HCT116 (cell line): ENCODE measurements around the gene SRP9. TPM values are rescaled to one million over a fixed set of nuclear protein-coding genes. Genes with fewer than 3 reads are reported as not detected.

ENCODE experiments used
- ATAC-seq: fragments of 200-7000 bp; cut with Tn5 transposase; 2 replicates; pipeline ENCODE4 v1.9.1; 2020; ENCODE audit warnings: mild to moderate bottlenecking, moderate library complexity
- BruUV-seq: library from RNA; stranded (reverse); fragments of 400-500 nt; replicated peaks from 2 replicates; lab custom pipeline; 2021; lab: Mats Ljungman, UMichigan
- CTCF ChIA-PET: fragments of 300-600 bp; sonication (Branson Sonifier 250); formaldehyde crosslinking; loops from one replicate; lab custom pipeline; 2021; ENCODE audit warnings: antibody characterized with exemption; lab: Charles Lee
- POLR2A ChIA-PET: fragments of 300-600, 350-600 bp; sonication (Branson Sonifier 250); formaldehyde crosslinking; loops from one replicate; lab custom pipeline; 2021; ENCODE audit warnings: antibody characterized with exemption; lab: Charles Lee
- RAD21 ChIA-PET, 2 experiments: fragments of 300-600 bp; sonication (Branson Sonifier 250); formaldehyde crosslinking; loops; one replicate each; lab custom pipeline; 2023; ENCODE audit warnings: low total read pairs in 2 of 2; ENCODE audit not compliant: uncharacterized antibody in 2 of 2, unreplicated experiment in 2 of 2, low non-redundant PET in 1 of 2; lab: Charles Lee
- DNase-seq: peaks from one replicate; pipeline ENCODE4 v3.0.0-alpha.2; 2010; ENCODE audit warnings: low read depth, low spot score
- H2AFZ ChIP-seq: fragments of 200-600 bp; shearing (Covaris generic), sonication (generic); 2 replicates; pipeline ENCODE4 v1.6.1; 2017; ENCODE audit warnings: low read depth, mixed run types, mixed read lengths, antibody characterized with exemption, low read length; ENCODE audit not compliant: poor library complexity, severe bottlenecking
- H3K27ac ChIP-seq: 2 replicates; pipeline ENCODE4 v1.5.1; 2012; ENCODE audit warnings: low read depth, low read length
- H3K27me3 ChIP-seq: fragments of 200-600 bp; sonication (generic); 2 replicates; pipeline ENCODE4 v1.6.1; 2016; ENCODE audit warnings: mixed run types, low read length, mixed read lengths; ENCODE audit not compliant: insufficient read depth
- H3K36me3 ChIP-seq, 2 experiments: fragments of 200-500 bp in 1 of 2; fragments of 200-600 bp in 1 of 2; sonication (Bioruptor generic) in 1 of 2; sonication (generic) in 1 of 2; 2 replicates each; pipeline versions ENCODE4 v1.5.1 to v1.6.1; 2014 to 2016; ENCODE audit warnings: low read length in 2 of 2, inconsistent platforms in 1 of 2, mixed read lengths in 1 of 2, mixed run types in 1 of 2; ENCODE audit not compliant: insufficient read depth in 2 of 2, control insufficient read depth in 1 of 2
- H3K4me1 ChIP-seq, 2 experiments: fragments of 200-600 bp in 1 of 2; sonication (generic) in 1 of 2; 2 replicates each; pipeline versions ENCODE4 v1.5.1 to v1.6.1; 2012 to 2017; ENCODE audit warnings: low read length in 2 of 2, inconsistent platforms in 1 of 2, mild to moderate bottlenecking in 1 of 2, mixed read lengths in 1 of 2, mixed run types in 1 of 2, moderate library complexity in 1 of 2; ENCODE audit not compliant: insufficient read depth in 2 of 2, control insufficient read depth in 1 of 2
- H3K4me2 ChIP-seq: fragments of 200-600 bp; sonication (generic); 2 replicates; pipeline ENCODE4 v1.6.1; 2017; ENCODE audit warnings: mixed run types, low read length, mixed read lengths
- H3K4me3 ChIP-seq, 2 experiments: fragments of 200-600 bp in 1 of 2; sonication (generic) in 1 of 2; replicated peaks in 1 of 2; 2 replicates each; pipeline ENCODE4 v1.5.1; 2011 to 2016; ENCODE audit warnings: low read length in 2 of 2, control low read depth in 1 of 2, low read depth in 1 of 2, mild to moderate bottlenecking in 1 of 2, mixed read lengths in 1 of 2, mixed run types in 1 of 2
- H3K79me2 ChIP-seq: fragments of 200-600 bp; sonication (generic); 2 replicates; pipeline ENCODE4 v1.6.1; 2017; ENCODE audit warnings: mild to moderate bottlenecking, mixed run types, low read length, moderate library complexity, mixed read lengths; ENCODE audit not compliant: insufficient read depth
- H3K9ac ChIP-seq: fragments of 200-600 bp; sonication (generic); 2 replicates; pipeline ENCODE4 v1.6.1; 2016; ENCODE audit warnings: low read length, mixed read lengths
- H3K9me2 ChIP-seq: fragments of 200-600 bp; sonication (generic), shearing (Covaris generic); 2 replicates; pipeline ENCODE4 v1.6.1; 2017; ENCODE audit warnings: mixed run types, mild to moderate bottlenecking, moderate library complexity; ENCODE audit not compliant: insufficient read depth
- H3K9me3 ChIP-seq, 2 experiments: fragments of 200-500 bp in 1 of 2; fragments of 200-600 bp in 1 of 2; sonication (Bioruptor generic) in 1 of 2; sonication (generic) in 1 of 2; 2 replicates each; pipeline ENCODE4 v1.6.1; 2014 to 2017; ENCODE audit warnings: low read length in 2 of 2, mixed read lengths in 2 of 2, inconsistent platforms in 1 of 2, low read depth in 1 of 2, mild to moderate bottlenecking in 1 of 2, mixed run types in 1 of 2, moderate library complexity in 1 of 2; ENCODE audit not compliant: control insufficient read depth in 1 of 2, insufficient read depth in 1 of 2
- H4K20me1 ChIP-seq: fragments of 200-600 bp; sonication (generic), shearing (Covaris generic); 2 replicates; pipeline ENCODE4 v1.6.1; 2017; ENCODE audit warnings: mixed run types, mild to moderate bottlenecking, moderate library complexity; ENCODE audit not compliant: insufficient read depth
- CBX3 ChIP-seq: IDR thresholded peaks from 2 replicates; pipeline ENCODE4 v1.6.1; 2012; ENCODE audit warnings: low read depth
- CEBPB ChIP-seq: IDR thresholded peaks from 2 replicates; pipeline ENCODE4 v1.6.1; 2012; ENCODE audit warnings: low read depth
- EGR1 ChIP-seq: IDR thresholded peaks from 2 replicates; pipeline ENCODE4 v1.6.1; 2012; ENCODE audit warnings: low read depth
- ELF1 ChIP-seq: IDR thresholded peaks from 2 replicates; pipeline ENCODE4 v1.6.1; 2012; ENCODE audit warnings: low read depth, borderline replicate concordance
- EZH2 ChIP-seq: fragments of 200-600 bp; sonication (generic); IDR thresholded peaks from 2 replicates; pipeline ENCODE4 v1.6.1; 2017; ENCODE audit warnings: antibody characterized with exemption, mixed run types
- EZH2phosphoT487 ChIP-seq: fragments of 200-600 bp; IDR thresholded peaks from 2 replicates; pipeline ENCODE4 v1.6.1; 2018; ENCODE audit warnings: antibody characterized with exemption, borderline replicate concordance
- FOSL1 ChIP-seq: IDR thresholded peaks from 2 replicates; pipeline ENCODE4 v1.6.1; 2012; ENCODE audit warnings: low read depth
- POLR2A ChIP-seq: IDR thresholded peaks from 2 replicates; pipeline ENCODE4 v1.7.0; 2011; ENCODE audit warnings: borderline replicate concordance; ENCODE audit not compliant: insufficient read depth, insufficient read length; ENCODE audit errors: extremely low read depth
- POLR2AphosphoS5 ChIP-seq: IDR thresholded peaks from 2 replicates; pipeline ENCODE4 v1.6.1; 2011; ENCODE audit warnings: mild to moderate bottlenecking, low read depth, low read length, moderate library complexity
- RAD21 ChIP-seq: IDR thresholded peaks from 2 replicates; pipeline ENCODE4 v1.6.1; 2012; ENCODE audit warnings: low read depth, mild to moderate bottlenecking
- SIN3A ChIP-seq: IDR thresholded peaks from 2 replicates; pipeline ENCODE4 v1.6.1; 2012; ENCODE audit warnings: low read depth
- SRF ChIP-seq: IDR thresholded peaks from 2 replicates; pipeline ENCODE4 v1.6.1; 2012; ENCODE audit warnings: low read depth
- ZFX ChIP-seq: fragments of 450-650 bp; IDR thresholded peaks from 2 replicates; pipeline ENCODE4 v1.6.1; 2017
- ZNF274 ChIP-seq: fragments of 200-500 bp; sonication (Bioruptor generic); IDR thresholded peaks from 2 replicates; pipeline ENCODE4 v1.6.1; 2014; ENCODE audit warnings: mild to moderate bottlenecking, low read depth, low read length, inconsistent platforms
- intact Hi-C: fragments of 100-400 bp; cut with micrococcal nuclease; formaldehyde crosslinking; loops from 2 replicates; pipeline ENCODE4 v1.10.0; 2022
- total RNA-seq: library from RNA; stranded (reverse); gene quantifications from one replicate; pipeline ENCODE4 v1.2.1, GENCODE V29; 2021; ENCODE audit not compliant: unreplicated experiment
- TF ChIP-seq, protein P1 (sequence below): IDR thresholded peaks from 2 replicates; pipeline ENCODE4 v1.6.1; 2012; ENCODE audit warnings: low read depth
- TF ChIP-seq, protein P2 (sequence below), 3 experiments: fragments of 200-600 bp in 1 of 3; sonication (generic) in 1 of 3; IDR thresholded peaks in 2 of 3; conservative IDR thresholded peaks in 1 of 3; 2 replicates each; pipeline ENCODE4 v1.5.1; 2012 to 2017; ENCODE audit warnings: low read depth in 2 of 3, low read length in 2 of 3, antibody characterized with exemption in 1 of 3, borderline replicate concordance in 1 of 3, control low read depth in 1 of 3, mild to moderate bottlenecking in 1 of 3, mixed read lengths in 1 of 3, mixed run types in 1 of 3, moderate library complexity in 1 of 3; ENCODE audit not compliant: insufficient read depth in 1 of 3
- TF ChIP-seq, protein P3 (sequence below): IDR thresholded peaks from 2 replicates; pipeline ENCODE4 v1.6.1; 2012

The SRP9 gene
- total RNA-seq, 1 experiment from 2014 or later: 220 TPM

DNA sequence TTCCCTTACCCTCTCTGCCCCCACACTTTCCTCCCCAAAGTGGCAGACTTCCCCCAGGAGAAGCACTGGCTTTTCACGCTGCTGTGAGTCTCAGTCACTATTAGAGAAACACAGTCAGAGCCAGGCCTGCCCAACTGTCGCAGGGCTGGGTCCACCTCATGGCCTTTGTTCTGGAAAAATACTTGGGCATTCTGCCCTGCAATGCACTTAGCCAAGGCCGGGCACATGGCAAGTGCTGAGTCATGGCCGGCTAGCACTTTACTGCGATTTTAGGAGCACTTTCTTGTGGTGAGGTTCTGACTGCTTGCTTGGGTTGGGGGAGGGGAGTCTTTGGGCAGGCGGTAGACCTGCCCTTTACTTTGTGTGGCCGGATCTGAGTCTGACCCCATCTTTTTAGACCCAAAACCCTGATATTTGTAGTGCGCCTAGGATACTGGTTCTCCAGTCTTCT is 40.0 kb downstream of the SRP9 start (continued):
- TF ChIP-seq, protein P1, sequence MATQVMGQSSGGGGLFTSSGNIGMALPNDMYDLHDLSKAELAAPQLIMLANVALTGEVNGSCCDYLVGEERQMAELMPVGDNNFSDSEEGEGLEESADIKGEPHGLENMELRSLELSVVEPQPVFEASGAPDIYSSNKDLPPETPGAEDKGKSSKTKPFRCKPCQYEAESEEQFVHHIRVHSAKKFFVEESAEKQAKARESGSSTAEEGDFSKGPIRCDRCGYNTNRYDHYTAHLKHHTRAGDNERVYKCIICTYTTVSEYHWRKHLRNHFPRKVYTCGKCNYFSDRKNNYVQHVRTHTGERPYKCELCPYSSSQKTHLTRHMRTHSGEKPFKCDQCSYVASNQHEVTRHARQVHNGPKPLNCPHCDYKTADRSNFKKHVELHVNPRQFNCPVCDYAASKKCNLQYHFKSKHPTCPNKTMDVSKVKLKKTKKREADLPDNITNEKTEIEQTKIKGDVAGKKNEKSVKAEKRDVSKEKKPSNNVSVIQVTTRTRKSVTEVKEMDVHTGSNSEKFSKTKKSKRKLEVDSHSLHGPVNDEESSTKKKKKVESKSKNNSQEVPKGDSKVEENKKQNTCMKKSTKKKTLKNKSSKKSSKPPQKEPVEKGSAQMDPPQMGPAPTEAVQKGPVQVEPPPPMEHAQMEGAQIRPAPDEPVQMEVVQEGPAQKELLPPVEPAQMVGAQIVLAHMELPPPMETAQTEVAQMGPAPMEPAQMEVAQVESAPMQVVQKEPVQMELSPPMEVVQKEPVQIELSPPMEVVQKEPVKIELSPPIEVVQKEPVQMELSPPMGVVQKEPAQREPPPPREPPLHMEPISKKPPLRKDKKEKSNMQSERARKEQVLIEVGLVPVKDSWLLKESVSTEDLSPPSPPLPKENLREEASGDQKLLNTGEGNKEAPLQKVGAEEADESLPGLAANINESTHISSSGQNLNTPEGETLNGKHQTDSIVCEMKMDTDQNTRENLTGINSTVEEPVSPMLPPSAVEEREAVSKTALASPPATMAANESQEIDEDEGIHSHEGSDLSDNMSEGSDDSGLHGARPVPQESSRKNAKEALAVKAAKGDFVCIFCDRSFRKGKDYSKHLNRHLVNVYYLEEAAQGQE: no peak
- TF ChIP-seq POLR2A (no peak), EZH2phosphoT487 (no peak), EZH2 (no peak), RAD21 (no peak), SIN3A (no peak), ZFX (0 out of 2 replicates have a peak, but pooled peaks have one; percentile 36), ELF1 (no peak), CEBPB (no peak)

DNA sequence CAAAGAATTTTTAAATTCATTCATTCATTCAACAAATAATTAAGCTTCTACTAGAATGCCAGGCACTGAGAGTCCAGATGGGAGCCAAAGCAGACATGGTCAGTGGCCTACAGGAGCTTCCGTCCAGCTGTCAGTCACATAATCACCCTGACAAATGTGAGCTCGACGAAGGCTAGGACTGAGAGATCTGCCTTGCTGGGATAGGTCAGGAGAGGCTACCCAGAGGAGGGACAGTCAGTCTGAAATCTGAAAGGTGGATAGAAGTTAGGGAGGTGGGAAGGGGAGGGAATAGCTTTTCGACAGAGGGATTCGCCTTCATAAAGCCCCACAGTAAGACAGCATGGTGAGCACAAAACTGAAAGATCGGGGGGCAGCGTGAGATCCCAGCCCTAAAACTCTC is 40.6 kb downstream of the SRP9 start:
- H3K9ac ChIP-seq: no peak overlapping the region
- no peaks in the 10 kb centered on the region for H3K27me3 ChIP-seq
- no peak overlapping the region for H2AFZ ChIP-seq
- H3K9me2 ChIP-seq: no peaks in the 10 kb centered on the region
- no peaks in the 10 kb centered on the region for H3K9me3 ChIP-seq
- no TSS peak for BruUV-seq
- H3K4me2 ChIP-seq: 0 out of 2 replicates have a peak overlapping the region, but pooled peaks have one; percentile 51
- intact Hi-C loops: no loop called here
- H3K79me2 ChIP-seq: no peaks in the 10 kb centered on the region
- no peak; the same call in 1 of the 2 replicates for ATAC-seq
- H3K27ac ChIP-seq: peak overlapping the region; percentile 65
- no peaks in the 10 kb centered on the region for H4K20me1 ChIP-seq
- RAD21 ChIA-PET: no interaction called here
- peaks cover 29 to 30% of the 10 kb centered on the region in 2 experiments for H3K4me1 ChIP-seq
- H3K36me3 ChIP-seq: no peaks in the 10 kb centered on the region
- CTCF ChIA-PET: no interaction called here
- no peak for DNase-seq
- no peak overlapping the region for H3K4me3 ChIP-seq
- POLR2A ChIA-PET: interaction anchor here (0.6 kb wide), 1 partner anchor 764 kb away, joined by 3 read pairs; no protein-coding TSS in a partner anchor
- no peak for TF ChIP-seq ZFX
- no peak for TF ChIP-seq ZNF274
- TF ChIP-seq FOSL1: no peak
- TF ChIP-seq, protein P1: no peak
- TF ChIP-seq, protein P2, sequence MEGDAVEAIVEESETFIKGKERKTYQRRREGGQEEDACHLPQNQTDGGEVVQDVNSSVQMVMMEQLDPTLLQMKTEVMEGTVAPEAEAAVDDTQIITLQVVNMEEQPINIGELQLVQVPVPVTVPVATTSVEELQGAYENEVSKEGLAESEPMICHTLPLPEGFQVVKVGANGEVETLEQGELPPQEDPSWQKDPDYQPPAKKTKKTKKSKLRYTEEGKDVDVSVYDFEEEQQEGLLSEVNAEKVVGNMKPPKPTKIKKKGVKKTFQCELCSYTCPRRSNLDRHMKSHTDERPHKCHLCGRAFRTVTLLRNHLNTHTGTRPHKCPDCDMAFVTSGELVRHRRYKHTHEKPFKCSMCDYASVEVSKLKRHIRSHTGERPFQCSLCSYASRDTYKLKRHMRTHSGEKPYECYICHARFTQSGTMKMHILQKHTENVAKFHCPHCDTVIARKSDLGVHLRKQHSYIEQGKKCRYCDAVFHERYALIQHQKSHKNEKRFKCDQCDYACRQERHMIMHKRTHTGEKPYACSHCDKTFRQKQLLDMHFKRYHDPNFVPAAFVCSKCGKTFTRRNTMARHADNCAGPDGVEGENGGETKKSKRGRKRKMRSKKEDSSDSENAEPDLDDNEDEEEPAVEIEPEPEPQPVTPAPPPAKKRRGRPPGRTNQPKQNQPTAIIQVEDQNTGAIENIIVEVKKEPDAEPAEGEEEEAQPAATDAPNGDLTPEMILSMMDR (IDR thresholded peaks at IDR 0.05 in 2 of 3, conservative IDR thresholded peaks at IDR 0.05 in 1 of 3; ENCODE audit: borderline replicate concordance in 1 of 3, insufficient read depth in 1 of 3, low read depth in 2 of 3, low read length in 2 of 3): no peak
- TF ChIP-seq, protein P3, sequence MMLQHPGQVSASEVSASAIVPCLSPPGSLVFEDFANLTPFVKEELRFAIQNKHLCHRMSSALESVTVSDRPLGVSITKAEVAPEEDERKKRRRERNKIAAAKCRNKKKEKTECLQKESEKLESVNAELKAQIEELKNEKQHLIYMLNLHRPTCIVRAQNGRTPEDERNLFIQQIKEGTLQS: no peak
- TF ChIP-seq CBX3: no peak
- no peak for TF ChIP-seq POLR2AphosphoS5
- no peak for TF ChIP-seq SRF
- no peak for TF ChIP-seq EGR1
